NCI-H460 (cell line): ENCODE results near the gene SCAF8. TPM values are rescaled to one million over a fixed set of nuclear protein-coding genes. Genes with fewer than 3 reads are reported as not detected.
"Not testable (repeated sequence)": the region's sequence is repeated elsewhere in the genome, so short reads cannot be mapped to it uniquely, and the experiment has no call there.

Experiments used
- DNase-seq: peaks from one replicate; pipeline ENCODE4 v3.0.0-alpha.2; 2016; ENCODE audit warnings: low read depth; ENCODE audit errors: extremely low read depth
- total RNA-seq: library from RNA; depleted of rRNA; stranded (reverse); fragments of >200 nt; shearing (Covaris generic); gene quantifications from 2 replicates; pipeline ENCODE4 v1.2.3, GENCODE V29; 2014

SCAF8 gene
- total RNA-seq, 1 experiment from 2014 or later, result 23.4 TPM

DNA sequence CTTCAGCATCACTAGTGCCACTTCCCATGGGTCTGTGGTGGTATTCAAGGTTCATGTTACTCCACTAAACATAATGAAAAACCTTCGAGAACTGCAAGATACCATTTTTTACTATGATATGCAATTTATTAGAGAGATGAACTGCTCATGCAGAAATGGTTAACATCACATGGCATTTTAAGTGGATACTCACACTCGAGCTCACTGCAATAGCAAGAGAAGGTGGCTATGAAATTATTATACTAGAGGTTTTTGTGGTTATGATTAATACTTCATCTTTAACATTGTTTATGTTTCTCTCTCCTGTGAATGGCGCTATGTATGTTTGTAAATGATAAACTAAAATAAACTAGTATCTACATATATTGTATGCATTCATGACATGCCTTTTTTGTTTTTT lies 35.1 kb downstream of the SCAF8 start:
- no peak for DNase-seq

DNA sequence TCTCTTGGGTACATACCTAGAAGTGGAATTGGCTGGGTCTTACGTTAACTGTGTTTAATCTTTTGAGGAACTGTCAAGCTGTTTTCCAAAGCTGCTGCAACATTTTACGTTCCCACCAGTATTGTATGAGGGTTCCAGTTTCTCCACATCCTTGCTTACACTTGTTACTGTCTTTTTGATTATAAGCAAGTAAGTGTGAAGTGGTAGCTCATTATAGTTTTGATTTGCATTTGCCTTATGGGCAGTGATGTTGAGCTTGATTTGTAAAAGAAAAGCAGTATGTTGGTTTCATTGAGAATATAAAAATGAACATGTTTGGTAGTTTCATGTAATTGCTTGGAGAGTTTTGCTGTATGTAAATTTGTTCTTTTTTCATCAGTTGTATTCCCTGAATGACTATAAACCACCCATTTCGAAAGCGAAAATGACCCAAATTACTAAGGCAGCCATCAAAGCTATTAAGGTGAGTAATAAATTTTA lies 40.4 kb downstream of the SCAF8 start:
- no peak for DNase-seq

DNA sequence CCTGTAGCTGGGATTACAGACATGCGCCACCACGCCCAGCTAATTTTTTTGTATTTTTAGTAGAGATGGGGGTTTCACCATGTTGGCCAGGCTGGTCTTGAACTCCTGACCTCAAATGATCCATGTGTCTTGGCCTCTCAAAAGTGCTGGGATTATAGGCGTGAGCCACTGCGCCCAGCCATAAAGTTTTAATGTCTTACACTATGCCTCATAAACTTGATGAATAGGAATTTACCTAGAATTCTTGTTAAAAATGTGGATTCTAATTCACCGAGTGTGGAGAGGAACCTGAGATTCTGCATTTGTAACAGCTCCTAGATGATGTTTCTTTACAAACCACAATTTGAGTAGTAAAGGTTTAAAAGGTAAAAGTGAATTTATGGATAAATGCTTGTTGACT lies 45.9 kb downstream of the SCAF8 start:
- not testable (repeated sequence) for DNase-seq

DNA sequence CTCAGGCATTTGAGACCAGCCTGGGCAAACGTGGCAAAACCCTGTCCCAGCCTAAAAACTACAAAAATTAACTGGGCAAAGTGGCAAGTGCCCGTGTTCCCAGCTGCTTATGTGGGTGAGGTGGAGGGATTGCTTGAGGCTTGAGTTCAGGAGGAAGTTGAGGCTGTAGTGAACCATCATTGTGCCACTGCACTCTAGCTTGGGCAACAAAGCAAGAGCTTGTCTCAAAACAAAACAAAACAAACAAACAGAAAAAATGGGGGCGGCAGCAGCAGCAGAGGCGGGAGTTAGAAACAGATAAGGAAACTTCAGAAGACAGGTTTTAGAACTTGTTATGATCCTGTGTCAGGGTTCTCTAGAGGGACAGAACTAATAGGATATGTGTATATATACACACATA lies 49.0 kb downstream of the SCAF8 start:
- no peak for DNase-seq

DNA sequence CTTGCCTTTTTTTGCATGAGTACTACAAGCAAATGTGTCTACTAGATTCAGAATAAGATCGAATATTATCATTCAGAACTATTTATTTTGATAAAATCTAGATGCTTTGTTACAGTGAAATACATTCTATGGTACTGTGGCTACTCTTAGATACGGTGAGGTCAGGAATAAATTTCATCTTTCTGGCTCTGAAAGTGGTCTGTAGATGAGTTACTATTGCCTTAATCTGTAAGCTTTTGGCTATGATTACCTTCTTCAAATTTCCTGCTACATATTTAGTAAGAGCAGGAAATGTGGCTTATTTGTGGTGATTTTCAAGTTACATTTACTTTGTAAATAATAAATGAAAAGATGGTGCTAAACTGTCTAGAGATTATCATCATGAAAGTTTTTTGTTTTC lies 50.0 kb downstream of the SCAF8 start:
- DNase-seq, result no peak

DNA sequence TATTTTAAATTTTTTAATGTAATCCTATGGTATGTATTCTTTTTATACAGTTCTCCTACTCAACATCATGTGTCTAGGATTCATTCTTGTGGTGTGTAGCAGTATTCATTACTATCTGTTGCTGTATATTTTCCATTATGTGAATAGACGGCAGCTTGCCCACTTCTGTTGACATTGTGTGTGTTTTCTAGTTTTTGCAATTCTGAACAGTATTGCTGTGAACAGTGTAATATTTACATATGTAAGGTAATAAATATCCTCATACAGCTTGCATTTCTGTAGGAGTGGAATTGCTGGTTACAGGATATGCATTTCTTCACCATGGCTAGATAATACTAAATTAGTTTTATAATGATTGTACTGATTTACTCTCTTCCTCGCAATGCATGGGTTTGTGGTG lies 51.9 kb downstream of the SCAF8 start:
- no peak for DNase-seq

DNA sequence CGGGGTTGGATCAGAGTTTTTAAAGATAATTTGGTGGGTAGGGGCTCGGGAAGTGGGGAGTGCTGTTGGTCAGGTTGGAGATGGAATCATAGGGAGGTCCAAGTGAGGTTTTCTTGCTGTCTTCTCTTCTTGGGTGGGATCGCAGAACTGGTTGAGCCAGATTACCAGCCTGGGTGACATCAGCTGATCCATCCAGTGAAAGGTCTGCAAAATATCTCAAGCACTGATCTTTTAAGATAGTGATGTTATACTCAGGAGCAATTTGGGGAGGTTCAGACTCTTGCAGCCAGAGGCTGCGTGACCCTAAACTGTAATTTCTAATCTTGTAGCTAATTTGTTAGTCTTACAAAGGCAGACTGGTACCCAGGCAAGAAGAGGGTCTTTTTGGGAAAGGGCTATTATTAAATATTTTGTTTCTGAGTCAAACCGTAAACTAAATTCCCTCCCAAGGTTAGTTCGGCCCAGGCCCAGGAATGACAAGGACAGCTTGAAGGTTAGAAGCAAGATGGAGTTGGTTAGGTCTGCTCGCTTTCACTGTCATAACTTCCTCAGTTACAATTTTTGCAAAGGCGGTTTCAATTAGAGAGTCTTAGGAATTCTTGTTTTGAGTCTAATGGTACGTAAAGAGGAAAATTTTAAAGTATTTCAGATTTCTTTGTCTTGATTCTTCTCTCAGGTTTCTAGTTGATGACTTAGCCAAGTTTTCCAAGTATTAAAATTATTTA lies 53.1 kb downstream of the SCAF8 start:
- DNase-seq, result no peak

DNA sequence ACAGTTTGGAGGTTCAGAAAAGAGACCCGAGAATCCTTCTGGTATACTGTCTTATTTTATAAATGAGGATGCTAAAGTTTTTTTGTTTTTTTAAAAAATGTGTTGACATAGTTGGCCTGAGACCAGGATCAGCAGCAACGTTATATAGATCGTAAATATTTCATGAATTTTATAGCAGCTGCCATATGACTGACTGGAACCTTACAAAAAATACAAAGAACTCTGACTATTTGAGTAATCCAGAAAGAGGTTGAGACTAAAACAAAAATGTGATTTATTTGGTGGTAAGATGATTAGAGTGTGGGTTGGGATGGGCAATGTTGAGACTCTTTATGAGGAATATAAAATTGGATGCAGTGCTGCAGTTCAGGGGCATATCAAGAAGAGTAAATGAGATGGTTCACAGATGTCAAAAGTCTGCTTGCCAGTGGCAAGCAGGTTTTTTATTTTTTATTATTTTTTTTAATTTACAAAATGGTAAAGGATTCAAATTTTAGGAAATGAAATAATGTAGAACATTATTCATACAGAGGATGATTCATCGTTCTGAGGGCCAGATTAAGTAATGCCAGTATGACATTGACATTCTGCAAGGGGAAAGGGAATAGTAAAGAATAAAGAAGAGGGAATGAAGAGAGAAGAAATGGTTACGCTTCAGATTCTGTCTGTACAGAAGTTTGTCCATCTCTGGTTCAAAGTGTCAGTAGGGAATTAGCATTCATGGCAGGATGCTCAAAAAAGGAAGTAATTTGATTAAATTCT lies 58.5 kb downstream of the SCAF8 start:
- no peak for DNase-seq

DNA sequence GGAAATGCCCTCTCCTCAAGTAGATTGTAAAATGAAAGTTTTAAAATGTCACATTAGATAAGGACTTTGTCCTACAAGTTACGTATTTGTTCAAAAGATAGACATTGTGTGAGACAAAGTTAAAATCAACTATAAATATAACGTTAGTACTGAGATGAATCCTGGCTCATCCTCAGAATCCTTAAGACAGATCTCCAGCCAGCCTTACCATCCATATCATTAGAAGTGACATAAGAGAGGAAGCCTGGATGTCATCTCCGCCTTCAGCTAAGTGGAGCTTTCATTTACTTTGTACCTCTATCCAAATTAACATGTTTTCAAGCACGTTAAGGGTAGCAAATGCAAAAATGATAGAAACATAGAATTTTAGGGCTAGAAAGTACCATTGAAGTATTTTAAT lies 59.1 kb downstream of the SCAF8 start:
- no peak for DNase-seq

DNA sequence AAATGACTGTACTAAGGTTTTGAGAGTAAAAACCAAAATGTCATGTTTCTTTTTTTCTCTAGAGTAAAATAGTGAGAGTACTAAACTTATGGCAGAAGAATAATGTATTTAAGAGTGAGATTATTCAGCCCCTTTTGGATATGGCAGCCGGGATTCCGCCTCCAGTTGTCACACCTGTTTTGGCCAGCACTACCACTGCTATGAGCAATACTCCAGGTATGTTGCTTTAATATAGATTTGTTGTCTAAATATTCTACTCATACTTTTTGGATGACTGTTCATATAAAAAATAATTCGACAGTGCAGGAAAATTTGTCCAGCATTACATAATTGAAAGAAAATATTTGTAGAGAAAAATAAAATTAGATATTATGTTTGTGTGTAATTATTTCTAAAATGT lies 59.5 kb downstream of the SCAF8 start:
- no peak for DNase-seq

DNA sequence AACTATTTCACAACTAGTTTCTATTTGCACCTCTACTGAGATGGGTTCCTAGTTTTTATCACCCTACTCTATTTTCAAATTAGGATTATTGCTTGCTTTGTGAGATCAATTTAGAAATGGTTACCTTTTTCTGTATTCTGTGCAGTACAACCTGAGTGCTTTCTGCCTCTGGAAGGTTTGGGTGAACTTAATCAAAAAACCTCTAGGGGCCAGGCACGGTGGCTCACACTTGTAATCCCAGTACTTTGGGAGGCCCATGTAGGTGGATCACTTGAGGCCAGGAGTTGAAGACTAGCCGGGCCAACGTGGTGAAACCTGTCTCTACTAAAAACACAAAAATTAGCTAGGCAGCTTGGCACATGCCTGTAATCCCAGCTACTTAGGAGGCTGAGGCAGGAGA lies 63.3 kb downstream of the SCAF8 start:
- DNase-seq, result no peak

DNA sequence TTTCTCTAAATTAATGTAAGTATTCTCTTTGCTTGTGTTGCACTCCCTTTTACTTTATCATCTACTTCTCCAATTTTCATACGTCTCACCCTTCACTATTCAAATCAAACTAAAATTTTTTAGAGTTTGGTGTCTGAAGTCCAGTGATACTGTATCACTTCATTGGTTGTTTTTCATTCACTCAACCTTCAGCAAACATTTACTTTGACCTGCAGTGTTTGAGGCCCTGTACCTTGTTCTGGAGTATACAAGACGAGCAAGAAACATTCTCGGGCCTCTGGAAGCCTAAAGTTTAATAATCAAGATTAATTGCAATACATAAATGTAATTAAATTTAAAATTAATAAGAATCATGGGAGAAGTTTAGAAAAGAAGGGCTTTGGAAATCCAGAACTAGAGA lies 64.6 kb downstream of the SCAF8 start:
- DNase-seq, result no peak

DNA sequence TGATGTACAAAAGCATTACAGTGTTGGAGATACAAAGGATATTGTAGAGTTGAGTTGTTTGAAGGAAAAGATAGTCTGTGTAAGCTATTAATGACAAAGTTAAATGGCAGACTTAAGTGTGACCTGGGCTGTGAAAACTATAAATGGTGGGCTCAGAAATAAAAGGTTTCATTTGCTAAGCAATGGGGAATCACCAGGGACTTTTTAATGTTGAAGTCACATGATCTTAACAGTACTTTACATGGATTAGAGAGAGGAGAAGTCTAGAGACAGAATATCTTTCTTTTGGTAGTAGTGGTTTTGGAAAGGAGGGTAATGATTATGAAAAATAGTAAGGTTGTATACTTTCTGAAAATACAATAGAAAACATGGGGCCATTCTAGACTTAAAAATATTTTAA lies 67.1 kb downstream of the SCAF8 start:
- no peak for DNase-seq

DNA sequence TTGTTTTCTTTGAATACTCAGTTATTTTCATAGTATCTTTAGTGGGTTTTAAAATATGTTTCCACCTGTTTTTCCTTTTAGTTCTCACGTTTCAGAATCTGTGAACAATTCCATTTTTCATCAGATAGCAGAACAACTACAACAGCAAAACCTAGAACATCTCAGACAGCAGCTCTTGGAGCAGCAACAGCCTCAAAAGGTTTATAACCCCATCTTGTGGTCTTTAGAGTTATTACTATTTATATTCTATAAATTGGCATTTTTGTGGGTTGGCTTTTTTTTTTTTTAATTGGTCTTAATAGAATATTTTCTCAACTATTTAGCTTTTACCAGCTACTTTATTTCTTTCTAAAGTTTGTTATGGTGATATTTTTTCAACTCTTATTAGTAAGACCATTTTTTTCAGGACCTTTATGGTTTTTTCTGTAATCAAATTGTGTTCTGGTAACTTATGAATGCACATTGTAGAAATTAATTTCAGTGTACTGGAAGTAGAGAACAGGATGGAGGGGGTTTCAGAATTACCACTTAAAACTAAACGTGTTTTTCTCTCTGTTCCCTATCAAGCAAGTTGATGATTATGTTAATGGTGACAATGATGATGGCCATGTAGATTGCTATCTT lies 72.2 kb downstream of the SCAF8 start:
- DNase-seq, result peak; percentile 5

DNA sequence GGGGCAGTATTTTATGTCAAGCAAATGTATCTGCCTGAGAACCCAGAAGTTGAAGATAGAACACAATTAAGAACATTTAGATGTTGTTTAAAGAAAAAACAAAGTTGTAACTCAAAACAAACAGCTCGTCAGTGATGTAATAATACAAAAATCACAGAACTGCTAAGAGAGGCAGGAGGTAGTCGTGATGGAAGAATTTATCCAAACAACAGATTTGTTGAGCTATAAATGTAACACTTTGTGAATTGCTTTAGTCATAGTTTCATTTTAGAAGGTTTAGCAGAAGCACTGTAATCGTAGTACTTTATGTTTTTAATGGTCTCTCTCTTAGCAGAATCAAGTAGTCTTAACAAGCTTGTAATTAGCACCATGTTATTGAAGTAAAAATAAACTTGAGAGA lies 73.6 kb downstream of the SCAF8 start:
- DNase-seq, result no peak

DNA sequence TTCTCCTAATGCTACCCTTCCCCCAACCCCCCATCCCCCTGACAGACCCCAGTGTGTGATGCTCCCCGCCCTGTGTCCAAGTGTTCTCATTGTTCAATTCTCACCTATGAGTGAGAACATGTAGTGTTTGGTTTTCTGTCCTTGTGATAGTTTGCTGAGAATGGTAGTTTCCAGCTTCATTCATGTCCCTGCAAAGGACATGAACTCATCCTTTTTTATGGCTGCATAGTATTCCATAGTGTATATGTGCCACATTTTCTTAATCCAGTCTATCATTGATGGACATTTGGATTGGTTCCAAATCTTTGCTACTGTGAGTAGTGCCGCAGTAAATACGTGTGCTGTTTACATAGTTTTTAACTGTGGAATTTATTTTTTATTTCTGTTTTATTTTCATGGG lies 78.4 kb downstream of the SCAF8 start:
- DNase-seq, result not testable (repeated sequence)

DNA sequence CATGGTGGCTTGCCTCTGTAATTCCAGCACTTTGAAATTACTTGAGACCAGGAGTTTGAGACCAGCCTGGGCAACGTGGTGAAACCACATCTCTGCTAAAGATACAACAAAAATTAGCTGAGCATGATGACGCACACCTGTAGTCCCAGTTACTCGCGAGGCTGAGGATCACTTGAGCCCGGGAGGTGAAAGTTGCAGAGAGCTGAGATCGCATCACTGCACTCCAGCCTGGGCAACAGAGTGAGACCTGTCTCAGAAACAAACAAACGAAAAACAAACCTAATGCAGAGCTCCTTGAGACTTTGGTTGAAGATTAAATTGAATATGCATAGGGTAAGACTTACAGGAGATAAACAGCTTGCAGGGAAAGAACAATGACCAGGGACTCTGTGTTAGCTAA lies 80.8 kb downstream of the SCAF8 start:
- DNase-seq, result no peak

DNA sequence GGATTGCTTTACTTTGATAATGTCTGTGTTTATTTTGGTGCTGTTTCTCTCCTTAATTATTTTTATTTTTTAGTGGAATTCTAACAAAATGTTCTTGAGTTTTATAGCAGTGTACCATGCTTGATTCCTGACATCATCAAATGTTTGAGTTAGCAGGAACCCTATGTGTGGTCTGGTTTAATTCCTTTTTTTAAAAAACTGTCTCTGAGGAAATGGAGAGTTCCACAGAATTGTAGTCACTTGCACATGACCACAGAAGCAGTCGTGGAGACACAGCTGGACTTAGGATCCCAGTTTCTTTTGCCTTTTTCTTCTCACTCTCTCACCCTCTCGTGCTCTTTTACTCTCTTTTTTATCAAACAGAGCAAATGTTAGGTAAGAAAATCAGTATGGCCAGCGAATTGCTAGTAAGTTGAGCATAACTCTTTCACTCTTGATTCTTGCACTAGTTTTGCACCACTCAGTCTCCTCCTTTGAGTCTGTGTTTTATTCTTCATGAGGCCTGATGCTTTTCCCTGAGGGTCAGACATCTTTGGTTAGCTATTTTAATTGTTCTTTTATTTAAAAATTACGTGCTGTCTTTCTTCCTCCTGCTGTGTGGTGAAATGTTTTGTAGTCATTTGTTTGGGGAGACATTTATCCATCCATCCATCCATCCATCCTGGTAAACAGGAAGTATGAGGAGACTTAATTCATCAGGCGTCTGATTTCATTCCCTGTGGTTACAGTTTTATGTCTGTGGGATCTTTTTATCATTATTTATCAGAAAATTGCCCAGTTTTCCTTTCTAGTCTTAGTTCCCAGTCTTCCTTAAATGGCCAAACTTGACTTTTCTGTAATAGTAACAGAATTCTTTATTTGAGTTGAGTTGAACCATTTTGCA lies 83.0 kb downstream of the SCAF8 start:
- no peak for DNase-seq

DNA sequence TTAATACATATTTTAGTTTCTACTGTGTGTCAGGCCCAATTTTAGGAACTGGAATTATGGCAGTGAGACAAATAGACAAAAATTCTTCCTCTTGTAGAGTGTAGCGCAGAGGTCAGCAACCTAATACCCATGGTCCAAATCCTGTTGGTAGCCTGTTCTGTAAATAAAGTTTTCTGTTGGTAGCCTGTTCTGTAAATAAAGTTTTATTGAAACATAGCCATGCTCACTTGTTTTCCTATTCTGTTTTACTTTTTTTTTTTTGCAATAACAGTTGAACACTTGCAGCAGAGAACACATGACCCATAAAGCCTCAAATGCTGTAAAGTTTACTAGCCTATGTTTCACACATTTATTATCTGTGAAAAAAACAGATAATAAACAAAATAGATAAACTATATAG lies 87.9 kb downstream of the SCAF8 start:
- DNase-seq, result no peak

DNA sequence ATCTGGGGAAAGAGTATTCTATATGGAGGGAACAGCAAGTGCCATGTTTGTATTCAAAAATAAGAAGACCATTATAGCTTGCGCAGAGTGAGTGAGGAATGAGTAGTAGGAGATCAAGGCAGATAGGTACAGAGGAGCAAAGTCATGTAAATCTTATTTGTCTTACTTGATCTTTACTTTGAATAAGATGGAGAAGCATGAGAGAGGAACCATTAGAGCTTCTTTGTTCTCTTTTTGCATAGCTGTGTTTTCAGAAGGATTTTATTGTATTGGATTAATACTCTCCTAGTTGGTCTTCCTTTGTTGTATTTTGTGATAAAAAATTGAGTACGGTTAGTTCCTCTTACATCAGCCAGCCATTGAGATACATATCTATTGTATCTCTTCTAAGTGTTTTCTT lies 88.4 kb downstream of the SCAF8 start:
- DNase-seq, result no peak
